ENCODE results near the gene ARHGAP6.
"Not testable (repeated sequence)": the region's sequence is repeated elsewhere in the genome, so short reads cannot be mapped to it uniquely, and the experiment has no call there.

The ARHGAP6 gene

GRCh38 chrX:11135564-11136185 lies 530.0 kb downstream of the ARHGAP6 start:
- no peak for DNase-seq

- DNase-seq = no peak
Measured at GRCh38 chrX:11131146-11131545, 534.6 kb downstream of the ARHGAP6 start.

GRCh38 chrX:11130136-11130535 lies 535.6 kb downstream of the ARHGAP6 start:
- no peak for DNase-seq

GRCh38 chrX:11129534-11130105 lies 536.1 kb downstream of the ARHGAP6 start:
- no peak for DNase-seq

- DNase-seq = no peak
Measured at GRCh38 chrX:11125060-11125459, 540.7 kb downstream of the ARHGAP6 start.

- DNase-seq = no peak
Measured at GRCh38 chrX:11124112-11124511, 541.6 kb downstream of the ARHGAP6 start.

GRCh38 chrX:11123087-11123486 lies 542.6 kb downstream of the ARHGAP6 start:
- not testable (repeated sequence) for DNase-seq

- no peak for DNase-seq
Measured at GRCh38 chrX:11119313-11119943, 546.3 kb downstream of the ARHGAP6 start.

GRCh38 chrX:11117745-11118144 lies 548.0 kb downstream of the ARHGAP6 start:
- no peak for DNase-seq

GRCh38 chrX:11113731-11114130 lies 552.0 kb downstream of the ARHGAP6 start:
- no peak for DNase-seq

- DNase-seq = no peak
Measured at GRCh38 chrX:11111947-11112346, 553.8 kb downstream of the ARHGAP6 start.

- DNase-seq = peak; percentile 3
Measured at GRCh38 chrX:11111037-11111851, 554.5 kb downstream of the ARHGAP6 start, which contains the start of gene HCCS. HCCS (plus strand) TSS chrX:11111332; CDS start chrX:11112061, 729 bp downstream.

GRCh38 chrX:11109968-11110367 lies 555.8 kb downstream of the ARHGAP6 start:
- no peak for DNase-seq

GRCh38 chrX:11108253-11108941 lies 557.3 kb downstream of the ARHGAP6 start:
- DNase-seq = no peak

- DNase-seq = no peak
Measured at GRCh38 chrX:11105080-11105479, 560.6 kb downstream of the ARHGAP6 start.

GRCh38 chrX:11103751-11104150 lies 562.0 kb downstream of the ARHGAP6 start:
- DNase-seq = no peak

- DNase-seq = no peak
Measured at GRCh38 chrX:11103006-11103405, 562.7 kb downstream of the ARHGAP6 start.

GRCh38 chrX:11100281-11101035 lies 565.3 kb downstream of the ARHGAP6 start:
- DNase-seq = no peak

GRCh38 chrX:11099465-11099864 lies 566.3 kb downstream of the ARHGAP6 start:
- no peak for DNase-seq

GRCh38 chrX:11097933-11098332 lies 567.8 kb downstream of the ARHGAP6 start:
- no peak for DNase-seq

- DNase-seq = no peak
Measured at GRCh38 chrX:11089802-11090201, 575.9 kb downstream of the ARHGAP6 start.
